GM21390 (cell line): ENCODE results near the gene CRYBG2.

ENCODE experiments used
- ATAC-seq: cut with Tn5 transposase; IDR thresholded peaks from one replicate; pipeline ENCODE4 v1.9.1; 2021; ENCODE audit not compliant: unreplicated experiment

The CRYBG2 gene

GRCh38 chr1:26282401-26282918 is 71.5 kb downstream of the CRYBG2 start:
- no peak for ATAC-seq

DNA sequence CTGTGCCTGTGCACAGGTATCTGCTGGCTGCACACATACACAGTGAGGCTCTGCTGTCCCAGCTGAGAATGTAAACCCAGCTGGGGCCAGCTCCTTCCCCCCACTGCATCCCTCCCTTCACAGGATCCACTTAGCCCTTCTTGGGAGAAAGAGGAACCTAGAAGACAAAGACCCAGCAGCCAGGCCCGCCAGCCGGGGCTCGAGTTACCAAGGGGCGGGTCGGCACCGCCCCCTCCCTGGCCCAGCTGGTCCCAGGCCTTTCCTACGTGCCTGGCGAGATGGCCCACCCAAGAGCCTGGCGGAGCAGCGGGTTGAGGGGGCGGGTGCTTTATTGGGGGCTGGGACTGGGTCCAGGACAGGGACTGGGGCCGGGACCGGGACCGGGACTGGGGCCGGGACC is 72.0 kb downstream of the CRYBG2 start:
- no peak for ATAC-seq

DNA sequence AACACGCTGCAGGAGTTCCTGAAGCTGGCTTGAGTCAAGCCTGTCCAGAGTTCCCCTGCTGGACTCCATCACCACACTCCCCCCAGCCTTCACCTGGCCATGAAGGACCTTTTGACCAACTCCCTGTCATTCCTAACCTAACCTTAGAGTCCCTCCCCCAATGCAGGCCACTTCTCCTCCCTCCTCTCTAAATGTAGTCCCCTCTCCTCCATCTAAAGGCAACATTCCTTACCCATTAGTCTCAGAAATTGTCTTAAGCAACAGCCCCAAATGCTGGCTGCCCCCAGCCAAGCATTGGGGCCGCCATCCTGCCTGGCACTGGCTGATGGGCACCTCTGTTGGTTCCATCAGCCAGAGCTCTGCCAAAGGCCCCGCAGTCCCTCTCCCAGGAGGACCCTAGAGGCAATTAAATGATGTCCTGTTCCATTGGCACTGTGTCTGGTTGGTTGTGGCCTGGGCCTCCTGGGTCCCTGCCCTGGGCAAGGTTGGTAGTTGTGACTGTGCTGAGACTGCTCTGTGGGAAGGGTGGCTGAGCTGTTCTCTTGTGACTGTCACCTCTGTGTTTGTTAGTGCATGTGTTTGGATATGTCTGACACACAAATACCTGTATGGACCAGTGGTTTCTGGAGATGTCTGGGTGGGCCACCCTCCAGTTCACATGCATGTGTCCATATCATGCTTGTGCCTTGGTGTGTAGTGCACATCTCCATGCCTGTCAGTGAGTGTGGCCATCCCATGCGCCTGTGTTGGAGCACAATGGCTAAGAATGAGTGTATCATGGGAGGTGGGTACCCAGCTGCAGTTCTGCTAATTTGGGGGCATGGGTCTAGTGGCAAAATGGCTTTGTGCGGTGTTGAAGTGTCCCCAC is 72.6 kb downstream of the CRYBG2 start:
- no peak for ATAC-seq

- no peak for ATAC-seq
Measured at GRCh38 chr1:26280333-26281042, 73.4 kb downstream of the CRYBG2 start.

DNA sequence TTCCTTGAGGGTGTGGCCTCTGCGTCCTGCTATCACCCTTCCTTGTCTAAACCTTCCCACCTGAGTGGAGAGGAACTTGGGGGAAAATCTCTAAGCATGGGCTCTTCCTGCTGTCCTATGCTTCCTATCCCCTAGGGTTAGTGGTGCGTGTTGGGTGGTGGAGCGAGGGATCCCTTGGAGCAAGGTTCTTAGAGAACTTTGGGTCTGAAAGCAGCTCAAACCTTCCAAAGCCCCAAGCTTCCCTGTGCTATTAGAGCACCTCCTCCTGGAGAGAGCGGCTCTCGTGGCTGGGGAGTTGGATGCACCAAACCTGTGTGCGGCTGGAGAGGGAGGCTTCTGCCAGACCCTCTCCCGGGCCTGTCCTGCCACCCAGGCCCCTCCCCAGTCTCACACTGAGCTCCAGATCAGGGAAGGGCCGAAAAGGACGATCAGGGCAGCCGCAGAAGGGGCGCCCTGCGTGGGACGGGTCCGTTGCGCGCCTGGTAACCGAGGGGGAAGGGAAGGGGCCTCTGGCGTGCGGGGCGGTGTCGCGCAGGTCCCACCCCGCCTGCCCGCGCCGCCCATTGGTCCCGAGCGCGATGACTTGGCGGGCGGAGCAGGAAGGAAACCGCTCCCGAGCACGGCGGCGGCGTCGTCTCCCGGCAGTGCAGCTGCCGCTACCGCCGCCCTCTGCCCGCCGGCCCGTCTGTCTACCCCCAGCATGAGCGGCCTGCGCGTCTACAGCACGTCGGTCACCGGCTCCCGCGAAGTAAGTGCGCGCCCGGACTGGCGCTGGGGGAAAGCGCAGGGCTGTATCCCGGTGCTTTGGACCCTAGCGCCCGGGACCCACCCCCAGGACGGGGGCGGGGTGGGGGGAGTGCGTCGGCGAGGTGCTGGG is 74.2 kb downstream of the CRYBG2 start, which contains the start of gene SH3BGRL3:
TSS of gene SH3BGRL3 (plus strand) at position 631 of the 877 bp plus-strand sequence. CDS start at position 701, 70 bp downstream.
- peak; percentile 57 for ATAC-seq

- ATAC-seq, result no peak
Measured at GRCh38 chr1:26278724-26279455, 75.0 kb downstream of the CRYBG2 start.

GRCh38 chr1:26278303-26278702 is 75.6 kb downstream of the CRYBG2 start:
- no peak for ATAC-seq

GRCh38 chr1:26277719-26278118 is 76.2 kb downstream of the CRYBG2 start:
- no peak for ATAC-seq

- no peak for ATAC-seq
Measured at GRCh38 chr1:26277261-26277661, 76.7 kb downstream of the CRYBG2 start.

DNA sequence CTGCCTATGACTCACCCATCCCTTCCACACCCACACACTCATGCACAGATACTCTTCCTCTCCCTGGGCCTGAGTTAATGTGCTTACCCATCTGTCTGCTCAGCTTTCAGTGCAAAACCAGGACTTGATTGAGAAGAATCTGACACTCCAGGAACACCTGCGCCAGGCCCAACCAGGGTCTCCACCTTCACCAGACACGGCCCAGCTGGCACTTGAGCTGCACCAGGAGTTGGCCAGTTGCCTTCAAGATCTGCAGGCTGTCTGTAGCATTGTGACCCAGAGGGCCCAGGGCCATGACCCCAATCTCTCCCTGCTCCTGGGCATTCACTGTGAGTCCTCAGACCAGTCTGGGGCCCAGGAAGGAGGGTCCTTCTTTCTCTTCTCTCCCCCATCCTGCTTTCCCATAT is 77.5 kb downstream of the CRYBG2 start:
- no peak for ATAC-seq

DNA sequence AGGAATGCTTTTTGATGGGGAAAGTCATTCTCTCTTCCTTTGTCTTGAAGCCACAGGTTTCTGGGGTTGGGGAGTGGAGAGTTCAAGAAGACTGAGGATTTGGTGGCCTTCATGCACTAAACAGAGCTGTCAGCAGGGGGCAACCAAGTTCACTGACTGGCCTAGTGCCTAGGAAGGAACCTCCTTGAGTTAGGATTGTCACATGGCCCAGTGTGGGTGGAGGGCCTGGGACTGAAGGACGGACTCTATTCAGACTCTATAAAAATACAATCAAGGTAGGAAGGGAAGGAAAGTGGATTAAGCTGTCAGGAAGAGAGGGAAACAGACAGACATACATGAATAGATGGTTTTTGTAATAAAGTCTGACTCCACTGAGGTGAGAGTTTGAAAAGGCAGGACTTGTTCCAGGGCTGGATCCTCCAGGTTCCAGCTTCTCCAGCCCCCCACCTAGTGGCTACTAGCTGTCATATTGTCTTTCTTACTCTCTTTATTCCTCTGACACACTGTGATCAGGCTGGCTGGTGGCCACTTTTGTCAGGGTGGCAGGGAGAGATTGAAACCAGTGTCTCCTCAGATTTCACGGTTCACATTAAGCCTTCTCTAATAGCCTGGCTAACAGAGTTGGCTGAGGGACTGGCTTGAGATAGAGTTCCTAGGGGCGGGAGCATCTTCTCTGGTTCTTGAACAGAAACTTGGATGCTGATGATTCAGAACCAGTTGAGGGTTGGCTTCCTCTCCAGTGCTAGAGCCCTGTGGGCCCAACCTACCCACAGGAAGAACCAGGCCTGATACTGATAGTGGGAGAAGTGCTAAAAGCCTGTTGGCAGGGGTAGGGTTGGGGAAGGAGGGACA is 78.1 kb downstream of the CRYBG2 start:
- no peak for ATAC-seq

DNA sequence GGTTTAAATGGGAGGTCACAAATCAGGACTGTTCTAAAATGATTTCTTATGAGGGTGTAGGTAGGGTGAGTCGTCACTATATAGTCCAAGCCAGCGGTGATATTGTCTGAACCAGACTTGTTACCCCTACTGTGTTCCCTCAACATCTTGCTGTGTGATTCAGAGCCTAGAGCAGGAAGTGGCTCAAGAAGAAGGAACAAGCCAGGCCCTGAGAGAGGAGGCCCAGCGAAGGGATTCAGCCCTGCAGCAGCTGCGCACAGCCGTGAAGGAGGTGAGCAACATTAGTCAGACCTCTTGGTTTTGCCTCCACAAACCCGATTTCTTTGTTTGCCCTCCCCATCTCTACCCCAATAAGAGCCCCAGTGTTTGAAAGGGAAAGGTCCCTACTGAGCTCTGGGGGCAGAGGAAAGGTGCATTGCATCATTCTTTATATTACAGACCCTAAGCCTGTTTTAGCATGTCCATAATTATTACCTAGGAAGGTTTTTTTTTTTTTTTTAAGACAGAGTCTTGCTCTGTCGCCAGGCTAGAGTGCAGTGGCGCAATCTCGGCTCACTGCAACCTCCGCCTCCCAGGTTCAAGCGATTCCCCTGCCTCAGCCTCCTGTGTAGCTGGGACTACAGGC is 79.0 kb downstream of the CRYBG2 start:
- ATAC-seq, result no peak
